T-helper 2 cell (primary cell): ENCODE results near the gene HERC3.

Source experiments
- DNase-seq, 5 experiments: peaks; one replicate each; pipeline versions ENCODE4 v3.0.0 to v3.0.0-alpha.2; 2012 to 2022

The HERC3 gene

DNA sequence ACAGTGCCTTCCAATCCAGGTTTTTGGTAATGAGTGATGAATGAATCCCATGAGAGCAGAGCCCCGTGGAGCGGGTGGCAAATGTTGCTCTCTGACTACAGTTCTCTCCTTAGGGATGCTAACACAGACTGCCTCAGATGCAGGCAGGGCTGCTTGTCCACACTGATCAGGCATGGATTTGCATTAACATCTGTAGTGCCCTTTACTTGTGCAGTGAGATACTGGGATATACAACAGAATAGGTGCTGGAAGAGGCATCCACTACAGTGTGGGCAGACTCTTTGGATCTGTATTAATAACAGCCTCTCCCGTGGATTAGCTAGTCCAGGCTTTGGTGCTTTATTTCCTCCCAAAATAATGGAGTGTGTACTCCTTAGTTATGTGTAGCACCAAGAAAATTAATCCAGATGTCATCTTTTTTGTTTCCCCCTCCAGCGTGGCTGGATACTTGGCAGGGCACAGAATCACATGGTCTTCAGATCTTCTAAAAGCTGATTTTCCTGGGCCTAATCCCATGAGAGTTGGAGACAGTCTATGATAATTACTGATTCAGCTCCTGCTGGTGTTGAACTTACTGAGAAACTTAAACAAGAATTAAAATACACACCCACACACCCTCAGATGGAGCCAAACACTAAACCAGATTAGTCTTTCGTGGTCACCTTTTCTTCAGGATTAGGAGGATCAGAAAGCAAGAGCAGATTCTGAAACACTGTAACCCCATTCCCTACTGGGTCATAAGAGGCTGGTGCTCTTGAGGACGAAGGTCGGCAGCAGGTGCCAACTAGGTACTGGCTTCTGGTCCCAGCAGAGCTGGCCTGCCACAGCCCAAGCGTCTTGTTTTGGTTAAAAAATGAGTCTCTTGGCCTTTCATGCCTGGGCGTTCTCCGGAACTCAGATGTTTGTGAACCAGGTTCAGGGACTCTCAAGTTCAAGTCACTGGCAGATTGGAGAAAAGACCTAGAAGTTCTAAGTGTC lies 128.5 kb downstream of the HERC3 start:
- no peak for DNase-seq

DNA sequence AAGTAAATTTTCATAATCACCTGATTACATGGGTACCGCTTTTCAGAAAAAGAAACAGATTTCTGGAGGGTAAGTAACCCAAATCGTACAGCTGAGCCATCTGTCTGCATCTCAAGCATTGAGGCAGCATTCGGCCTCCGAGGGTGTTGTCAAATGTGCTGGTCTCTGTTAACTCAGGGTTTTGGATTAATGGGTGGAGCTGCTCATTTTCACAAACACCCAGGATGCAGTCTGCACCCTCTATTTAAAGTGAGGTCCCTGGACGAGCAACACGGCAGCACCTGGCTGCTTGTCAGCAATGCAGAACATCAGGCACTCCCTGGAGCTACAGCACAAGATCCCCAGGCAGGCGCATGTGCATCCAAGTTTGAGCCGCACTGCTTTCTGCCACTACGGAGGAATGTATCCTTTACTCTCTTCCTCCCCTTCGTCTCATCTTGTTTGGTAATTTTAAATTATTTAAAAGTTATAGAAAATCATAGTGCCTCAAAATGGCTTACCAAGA lies 130.0 kb downstream of the HERC3 start:
- DNase-seq, result no peak

DNA sequence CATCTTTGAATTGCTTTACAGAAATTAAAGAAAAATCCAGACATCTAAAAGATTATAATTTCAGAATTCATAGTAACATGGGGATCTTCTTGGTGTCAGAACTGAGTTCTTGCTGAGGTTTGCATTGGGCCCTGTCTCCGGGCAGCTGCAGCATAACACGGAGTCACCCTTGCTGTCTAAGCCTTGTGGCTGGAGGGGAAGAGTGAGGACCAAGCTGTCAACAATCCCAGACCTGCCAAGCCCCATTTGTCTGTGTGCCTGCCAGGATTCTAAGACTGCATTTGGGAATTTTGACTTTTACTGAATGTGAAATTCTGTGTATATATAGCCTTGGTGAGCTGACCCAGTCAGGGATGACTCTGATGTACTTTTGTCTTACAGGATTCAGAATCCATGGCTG lies 130.5 kb downstream of the HERC3 start:
- DNase-seq, result no peak

DNA sequence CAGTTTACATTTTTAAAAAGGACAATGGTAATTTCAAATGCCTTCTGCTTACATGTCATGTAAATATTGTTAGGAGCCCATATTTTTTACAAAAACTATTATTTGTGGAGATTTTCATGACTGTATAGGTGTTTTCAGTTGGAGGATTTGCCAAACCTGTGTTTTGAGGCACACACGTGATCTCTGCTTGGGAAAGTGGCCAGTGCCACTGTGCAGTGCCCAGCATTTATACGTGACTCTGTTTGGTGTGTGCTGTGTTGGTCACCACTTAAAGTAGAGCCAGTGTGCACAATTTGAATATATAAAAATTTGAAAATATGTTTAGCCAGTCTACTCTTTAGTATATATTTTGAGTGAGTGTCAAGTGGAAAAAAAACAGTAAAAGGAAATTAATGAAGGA lies 132.1 kb downstream of the HERC3 start:
- DNase-seq, result no peak

DNA sequence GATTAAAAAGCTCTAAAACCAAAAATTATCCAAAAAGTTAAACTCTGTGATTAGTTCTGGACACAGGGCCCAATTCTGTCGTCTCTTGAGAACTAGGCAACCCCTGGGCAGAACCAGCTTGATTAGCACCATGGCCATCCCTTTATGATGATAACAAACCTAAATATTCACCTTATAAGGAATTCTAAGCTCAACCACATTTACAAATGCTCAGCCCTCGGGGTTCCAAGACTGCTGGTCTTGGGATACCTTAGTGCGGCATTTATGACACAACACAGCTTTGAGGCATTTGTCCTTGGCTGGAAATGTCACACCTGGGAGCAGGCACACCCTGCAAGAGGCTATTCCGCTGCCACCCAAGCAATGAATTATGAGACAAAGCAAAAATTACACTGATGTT lies 132.9 kb downstream of the HERC3 start:
- DNase-seq, result no peak

DNA sequence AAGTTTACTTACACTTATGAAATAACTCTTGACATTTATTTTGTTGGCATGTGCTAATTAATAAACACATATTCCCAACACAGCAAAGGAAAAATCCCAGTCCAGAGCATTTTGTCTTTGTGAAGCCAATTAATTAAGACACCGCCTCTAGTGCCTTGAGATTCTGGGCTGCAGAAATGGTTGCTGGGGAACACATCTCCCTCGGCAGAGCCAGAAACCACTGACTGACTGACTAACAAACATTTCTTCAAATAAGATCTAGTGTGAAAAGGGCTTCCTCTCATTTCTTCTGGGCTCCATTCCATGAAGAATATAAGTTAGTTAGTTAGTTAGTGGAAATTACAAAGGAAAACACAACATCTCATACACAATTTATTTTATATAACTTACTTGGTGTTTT lies 133.7 kb downstream of the HERC3 start:
- DNase-seq, result no peak

DNA sequence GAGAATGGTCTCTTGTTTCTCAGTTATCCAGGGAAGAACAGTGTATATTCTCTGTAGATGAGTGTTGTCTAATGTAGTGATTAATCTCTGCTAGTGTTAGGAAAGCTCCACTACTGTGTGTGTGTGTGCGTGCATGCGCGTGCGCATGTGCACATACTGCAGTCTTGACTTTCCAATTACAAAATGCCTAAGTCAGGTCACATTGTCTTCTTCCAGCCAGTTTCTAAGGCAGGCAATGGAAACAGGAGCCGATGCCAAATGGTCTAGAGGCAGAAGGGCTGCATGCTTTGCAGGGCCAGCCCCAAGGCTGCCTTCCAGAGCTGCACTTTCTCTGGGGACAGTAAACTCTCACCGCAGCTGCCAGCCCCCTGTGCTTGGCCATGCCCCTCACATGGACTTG lies 135.9 kb downstream of the HERC3 start:
- no peak for DNase-seq

DNA sequence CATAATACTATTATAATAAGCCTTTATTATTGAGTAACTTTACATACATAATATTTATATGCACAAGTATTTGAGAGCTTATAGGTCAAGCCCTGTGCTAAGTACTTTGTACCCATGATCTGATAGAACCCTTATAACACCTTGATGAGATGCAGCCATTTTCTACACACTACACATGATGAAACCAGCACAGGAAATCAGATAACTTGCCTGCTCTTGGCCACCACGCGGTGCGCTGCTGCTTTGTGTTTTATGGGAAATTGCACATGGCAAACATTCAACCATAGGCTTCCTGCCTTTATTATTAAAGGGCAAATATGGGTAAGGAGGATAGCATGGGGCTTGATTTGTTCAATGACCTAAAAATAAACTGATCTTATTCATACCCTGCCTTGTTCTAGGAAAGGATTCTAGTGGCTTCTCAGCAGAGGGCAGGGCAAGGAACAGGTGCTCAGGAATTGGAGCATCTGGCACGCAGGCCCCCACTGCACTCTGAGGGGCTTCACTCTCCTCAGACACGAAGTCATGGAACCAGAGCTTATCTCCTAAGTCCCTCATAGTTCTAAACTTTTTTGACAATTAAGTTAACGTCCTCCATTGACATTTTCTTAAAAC lies 137.0 kb downstream of the HERC3 start:
- DNase-seq, result no peak

DNA sequence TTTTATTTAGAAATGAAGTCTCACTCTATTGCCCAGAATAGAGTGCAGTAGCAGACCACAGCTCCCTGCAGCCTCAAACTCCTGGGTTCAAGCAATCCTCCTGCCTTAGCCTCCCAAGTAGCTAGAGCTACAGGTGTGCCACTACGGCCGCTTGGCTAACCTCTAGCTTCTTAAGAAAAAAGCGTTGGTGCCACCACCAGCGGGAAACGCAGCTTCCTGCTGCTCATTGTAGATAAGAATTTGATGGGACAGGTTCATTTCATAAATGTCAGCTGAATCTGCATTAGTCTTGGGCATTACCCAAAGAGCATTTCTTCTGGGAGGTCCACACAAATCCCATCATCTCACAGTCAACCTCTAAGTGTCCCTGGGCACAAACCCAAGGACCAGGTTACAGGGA lies 138.5 kb downstream of the HERC3 start:
- DNase-seq, result no peak

DNA sequence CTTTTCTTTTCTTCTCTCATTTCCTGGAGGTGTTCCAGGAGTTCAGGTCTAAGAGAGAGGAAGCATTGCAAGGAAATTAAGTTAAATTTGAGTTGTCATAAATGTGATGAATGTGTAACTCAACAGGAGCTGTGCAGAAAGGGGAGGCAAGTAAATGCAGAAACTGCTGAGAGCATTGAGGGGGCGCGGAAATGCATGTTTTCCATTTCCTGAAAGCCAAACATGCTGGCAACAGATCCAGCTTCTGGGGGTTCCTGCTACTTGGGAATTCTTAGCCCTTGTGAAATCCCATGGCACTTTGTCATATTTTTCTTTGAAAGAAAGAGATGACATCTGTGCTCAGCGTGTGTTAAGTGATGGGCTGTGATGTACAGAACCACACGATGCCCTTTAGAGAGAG lies 139.1 kb downstream of the HERC3 start:
- no peak for DNase-seq

DNA sequence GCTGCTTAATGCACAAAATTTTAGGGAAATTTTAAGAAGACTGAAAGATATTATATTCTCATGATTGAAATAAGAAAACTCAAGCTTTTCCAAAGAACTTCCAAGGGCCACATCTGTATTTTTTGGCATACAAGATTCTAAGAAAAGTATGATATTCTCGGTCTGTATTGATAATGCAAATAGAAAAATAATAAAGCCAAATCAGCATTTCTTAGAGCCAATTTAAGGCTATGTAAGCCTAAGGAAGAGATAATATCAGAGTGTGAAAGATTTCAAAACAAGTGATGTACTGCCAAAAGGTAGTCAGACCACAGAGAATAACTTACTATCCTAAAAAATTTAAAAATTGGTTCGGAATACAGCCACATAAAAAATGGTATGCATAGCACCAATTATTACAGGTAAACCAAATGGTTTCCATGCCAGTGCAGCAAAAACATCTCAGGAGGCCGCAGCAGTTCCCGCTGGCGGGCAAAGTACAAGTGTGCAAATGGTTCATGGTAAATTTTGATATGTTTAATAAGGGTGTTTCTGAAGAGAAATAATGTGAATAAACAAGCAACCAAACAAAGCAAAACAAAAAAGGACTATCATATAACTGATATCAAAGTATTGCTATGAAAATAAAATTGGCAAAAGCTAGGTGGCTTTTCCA lies 140.6 kb downstream of the HERC3 start:
- DNase-seq, result no peak

DNA sequence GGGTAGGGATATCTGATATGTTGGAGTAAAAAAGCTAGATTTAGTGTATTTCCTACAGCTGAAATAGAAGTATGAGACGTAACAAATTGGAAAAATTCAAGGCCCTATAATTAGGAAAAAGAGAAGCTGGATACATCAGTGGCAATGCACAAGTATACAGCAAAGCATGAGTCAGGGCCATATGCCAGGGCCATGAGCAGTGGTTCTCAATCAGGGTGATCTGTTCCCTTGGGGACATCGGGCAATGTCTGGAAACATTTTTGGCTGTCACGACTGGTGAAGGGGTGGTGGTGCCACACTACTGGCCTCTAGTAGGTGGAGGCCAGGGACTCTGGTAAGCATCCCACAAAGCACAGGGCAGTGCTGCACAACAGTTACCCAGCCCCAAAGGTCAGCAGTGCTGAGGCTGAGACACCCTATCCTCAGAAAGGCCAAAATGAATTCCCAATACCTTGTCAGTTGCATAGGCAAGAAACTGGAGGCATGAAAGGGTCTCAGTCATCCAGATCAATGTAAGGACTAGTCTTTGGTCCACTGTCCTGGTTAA lies 142.2 kb downstream of the HERC3 start:
- no peak for DNase-seq

DNA sequence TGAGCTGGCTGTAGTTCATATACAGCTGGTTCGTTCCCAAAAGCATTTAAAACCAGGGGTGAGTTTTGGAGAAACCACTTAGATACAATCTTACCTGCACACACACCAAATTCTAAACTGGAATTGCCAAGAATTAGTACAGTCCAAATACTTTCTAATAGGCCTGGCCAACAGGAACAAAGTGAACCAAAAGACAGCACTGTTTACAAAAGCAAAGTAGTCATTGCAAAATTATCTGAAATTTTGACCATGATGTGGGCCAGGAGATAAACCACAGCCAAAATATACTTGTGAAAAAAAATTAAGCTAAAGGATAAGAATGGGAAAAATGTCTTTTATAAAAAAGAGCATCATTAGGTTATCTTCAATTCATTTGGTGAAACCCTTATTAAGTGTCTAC lies 143.3 kb downstream of the HERC3 start:
- no peak for DNase-seq

DNA sequence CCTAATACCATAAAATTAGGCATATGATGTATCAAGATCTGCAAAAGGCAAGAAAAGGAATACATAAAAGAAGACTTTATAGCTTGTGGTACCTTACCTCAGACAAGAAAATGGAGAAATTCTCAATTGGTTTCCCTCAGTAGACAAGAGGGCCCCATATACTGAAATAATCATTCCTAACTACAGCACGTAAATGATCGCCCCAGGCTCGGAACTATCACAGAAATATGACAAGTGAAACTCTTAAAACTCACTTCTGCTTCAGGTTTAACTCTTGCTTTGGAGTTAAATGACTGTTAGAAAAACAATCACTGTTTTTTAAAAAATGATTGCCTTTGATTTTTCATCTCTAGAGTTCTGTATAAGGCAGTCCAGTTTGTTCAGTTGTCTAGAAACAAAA lies 144.0 kb downstream of the HERC3 start:
- DNase-seq, result no peak

DNA sequence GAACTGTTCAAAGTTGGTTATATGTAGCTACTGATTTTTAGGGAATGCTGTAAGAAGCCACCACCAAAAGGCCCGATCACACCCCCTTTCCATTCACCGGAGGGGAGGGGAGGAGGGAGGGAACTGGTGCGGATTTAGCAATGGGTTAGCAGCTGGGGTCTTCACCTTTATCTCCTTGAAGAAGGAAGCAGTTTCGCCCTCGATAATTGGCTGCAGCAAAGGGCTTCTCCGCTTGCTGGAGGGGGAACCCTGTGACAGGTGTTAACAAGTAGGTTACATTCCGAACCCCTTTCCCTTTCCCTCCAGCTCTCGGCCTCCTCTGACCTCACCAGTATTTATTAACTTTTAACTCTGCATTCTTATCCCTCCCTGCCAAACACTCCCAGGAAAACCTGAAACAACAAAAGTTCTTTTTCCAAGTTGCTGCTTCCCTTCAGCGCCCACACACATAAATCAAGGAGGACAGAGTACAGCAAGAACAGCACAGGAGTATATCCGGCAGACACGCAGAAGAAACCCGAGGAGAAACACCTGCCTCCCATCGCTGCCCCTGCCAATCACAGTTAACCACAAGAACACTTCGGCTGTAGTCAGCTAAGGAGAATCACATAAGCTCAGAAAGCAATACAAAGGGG lies 145.1 kb downstream of the HERC3 start:
- DNase-seq, result peak in 1 of 5 experiments; percentile 21

DNA sequence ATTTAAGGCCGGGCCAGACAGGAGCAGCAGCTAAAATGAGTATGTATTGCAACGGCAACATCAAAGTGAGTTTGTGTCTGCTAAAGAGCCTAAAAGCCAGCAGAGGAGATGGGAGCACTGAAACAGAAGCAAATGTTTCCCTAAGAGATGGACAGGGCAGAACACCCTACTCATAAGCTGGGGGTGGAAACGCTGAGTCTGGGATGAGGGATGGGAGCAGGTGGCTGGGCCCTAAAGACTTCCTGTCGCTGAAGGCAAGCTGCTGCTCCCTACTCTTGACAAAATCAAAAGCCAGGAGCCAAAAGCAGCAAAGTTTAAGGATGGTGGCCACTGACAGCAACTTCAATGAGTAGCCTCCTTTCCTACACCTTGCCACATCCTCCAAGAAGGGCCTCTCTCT lies 145.9 kb downstream of the HERC3 start:
- no peak for DNase-seq

DNA sequence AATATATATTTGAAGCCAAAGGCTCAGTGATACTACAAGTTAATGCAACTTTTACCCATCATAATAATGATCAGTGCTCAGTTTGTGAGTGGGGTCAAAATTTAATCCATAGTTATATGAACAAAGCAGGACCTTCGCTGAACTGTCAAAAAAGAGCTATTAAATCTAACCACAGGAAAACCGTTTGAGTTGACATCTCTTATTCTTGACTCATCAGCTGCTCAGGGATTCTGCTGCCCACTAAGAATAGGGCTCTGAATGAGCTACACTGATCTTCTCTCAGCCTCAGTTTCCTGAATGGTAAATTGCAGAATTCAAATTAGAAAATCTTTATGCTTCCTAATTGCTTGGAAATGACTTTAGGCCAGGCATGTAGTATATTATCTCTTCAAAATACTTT lies 150.3 kb downstream of the HERC3 start:
- no peak for DNase-seq

DNA sequence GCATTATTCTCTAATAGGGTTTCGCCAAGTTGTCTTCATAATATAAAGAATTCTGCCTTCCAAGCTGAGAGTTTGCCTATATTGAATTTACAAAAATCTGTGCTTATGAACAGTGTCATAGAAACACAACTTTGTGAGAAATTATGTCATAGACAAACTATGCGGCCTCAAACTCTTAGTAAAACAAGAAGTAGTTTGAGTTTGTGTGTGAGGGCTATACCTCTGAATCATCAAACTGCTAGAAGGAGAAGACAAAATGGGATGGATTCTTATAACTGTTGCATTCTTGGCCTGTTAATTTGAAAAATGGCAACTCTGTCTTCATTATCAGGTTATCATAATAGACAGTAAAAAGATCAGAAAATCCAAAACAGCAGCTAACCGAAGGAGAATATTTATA lies 151.4 kb downstream of the HERC3 start:
- DNase-seq, result no peak

DNA sequence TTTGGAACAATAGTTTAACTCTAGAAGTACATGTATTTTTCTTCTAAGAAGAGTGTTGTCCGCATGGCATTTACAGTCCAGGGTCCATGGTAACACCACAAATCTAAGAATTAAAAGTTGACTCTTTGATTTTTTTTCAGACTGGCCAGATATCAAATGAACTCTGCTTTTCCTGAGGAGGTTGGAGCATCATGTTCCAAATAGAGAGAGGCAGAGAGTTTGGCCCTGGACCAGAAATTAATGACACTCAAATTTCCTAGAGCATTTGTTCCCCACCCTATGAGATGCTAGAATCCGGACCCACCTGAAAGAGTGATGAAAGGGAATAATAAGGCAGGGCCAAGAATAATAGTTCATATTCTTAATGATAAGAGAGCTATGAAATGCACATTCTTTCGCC lies 152.3 kb downstream of the HERC3 start:
- no peak for DNase-seq

DNA sequence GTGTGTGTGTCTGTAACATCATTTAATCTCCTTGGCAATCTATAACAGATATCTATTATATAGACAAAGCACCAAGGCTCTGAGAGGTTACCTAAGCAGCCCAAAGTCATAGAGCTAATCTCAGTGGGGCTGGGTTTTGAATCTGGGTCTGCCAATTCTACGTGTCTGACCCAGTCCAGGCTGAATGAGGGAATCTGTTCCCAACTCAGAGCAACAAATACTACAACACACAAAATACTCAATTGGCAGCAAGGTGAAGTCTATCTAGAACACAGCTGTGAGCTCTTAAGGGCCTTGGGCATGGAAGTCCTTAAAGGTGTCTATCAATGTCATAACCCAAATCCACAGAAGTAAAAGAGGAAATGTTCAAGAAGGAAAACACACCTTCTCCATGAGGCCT lies 152.9 kb downstream of the HERC3 start:
- DNase-seq, result no peak

DNA sequence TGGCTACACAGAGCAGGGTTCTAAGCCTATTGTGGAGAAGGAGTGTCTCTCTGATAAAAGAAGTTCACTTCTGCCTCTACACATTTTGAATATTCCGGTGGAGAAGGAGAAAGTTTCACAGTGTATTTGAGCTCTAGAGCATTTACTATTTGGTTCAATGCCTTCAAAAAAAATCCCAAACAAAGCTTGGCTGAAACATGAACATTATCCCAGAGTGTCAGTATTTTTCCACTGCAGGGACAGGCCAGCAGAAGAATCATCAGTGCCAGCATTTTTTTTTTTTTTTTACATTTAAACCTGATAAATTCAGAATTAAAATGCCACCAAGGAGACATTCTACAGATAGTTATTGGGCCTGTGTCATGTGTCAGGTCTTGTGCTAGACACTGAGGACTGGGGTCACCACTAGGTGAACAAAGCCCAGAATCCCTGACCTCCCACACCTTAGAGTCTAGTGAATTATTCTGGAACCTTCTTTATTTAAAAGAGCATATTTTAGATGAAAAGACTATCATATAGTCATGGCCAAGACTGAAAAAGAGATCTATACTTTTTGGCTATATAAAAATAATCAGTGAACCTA lies 153.4 kb downstream of the HERC3 start:
- no peak for DNase-seq

DNA sequence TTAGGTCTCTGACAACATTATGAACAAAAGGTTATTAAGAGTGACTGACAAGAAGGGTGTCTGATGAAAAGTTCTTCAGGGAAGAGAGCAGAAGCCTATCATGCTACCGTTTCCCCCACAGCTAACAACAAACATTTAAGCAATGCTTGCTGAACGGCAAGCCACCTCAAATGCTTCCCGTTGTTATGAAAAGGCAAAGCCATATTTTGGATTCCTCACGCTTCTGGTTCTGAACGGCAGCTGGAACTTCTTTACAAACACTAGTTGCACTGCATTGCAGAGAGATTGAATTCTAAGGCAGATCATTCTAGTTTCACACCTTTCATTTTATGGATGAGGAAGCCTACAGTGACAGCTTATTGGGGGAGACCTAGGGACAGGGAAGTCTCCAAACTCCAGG lies 153.9 kb downstream of the HERC3 start:
- no peak for DNase-seq
